Measurements from ENCODE around the gene OCSTAMP.

OCSTAMP gene

GRCh38 chr20:46550461-46550860, at the start of gene OCSTAMP:
TSS of gene OCSTAMP (minus strand) at chr20:46550654. CDS start at chr20:46550560, 94 bp downstream.
- DNase-seq = no peak

DNA sequence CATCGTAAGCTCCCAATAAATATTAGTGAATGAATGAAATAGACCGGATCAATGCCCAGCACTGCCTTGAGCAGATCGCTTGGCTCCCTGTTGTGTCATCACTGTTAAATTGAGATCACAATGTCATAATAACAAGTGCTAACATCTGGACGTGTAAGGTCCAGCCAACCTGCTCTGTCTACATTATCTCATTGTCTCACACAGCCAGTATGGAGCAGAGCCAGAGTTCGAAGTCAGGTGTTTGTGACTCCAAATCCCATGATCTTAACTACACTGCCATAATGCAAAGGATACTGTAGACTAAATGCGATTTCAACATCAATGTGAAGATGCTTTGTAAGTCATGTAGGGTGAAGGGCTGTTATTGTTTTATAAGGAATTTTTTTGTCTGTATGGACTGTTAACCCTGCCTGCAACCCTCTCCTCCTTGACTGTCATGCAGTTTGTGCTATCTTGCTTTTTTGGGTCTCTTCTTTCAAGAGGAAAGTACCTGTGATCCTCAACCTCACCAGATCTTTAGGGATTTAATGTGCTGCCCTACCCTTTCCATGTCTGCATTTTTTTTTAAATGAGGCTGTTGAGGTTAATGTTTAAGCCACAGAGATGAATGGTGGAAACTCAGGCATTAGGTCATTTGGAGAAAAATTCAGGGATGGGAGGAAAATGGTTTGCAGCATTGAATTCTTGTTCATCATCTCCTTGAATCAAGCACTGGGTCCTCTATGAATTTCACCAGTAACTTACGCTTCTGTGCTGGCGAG, 49.0 kb upstream of the OCSTAMP start:
- no peak for DNase-seq

DNA sequence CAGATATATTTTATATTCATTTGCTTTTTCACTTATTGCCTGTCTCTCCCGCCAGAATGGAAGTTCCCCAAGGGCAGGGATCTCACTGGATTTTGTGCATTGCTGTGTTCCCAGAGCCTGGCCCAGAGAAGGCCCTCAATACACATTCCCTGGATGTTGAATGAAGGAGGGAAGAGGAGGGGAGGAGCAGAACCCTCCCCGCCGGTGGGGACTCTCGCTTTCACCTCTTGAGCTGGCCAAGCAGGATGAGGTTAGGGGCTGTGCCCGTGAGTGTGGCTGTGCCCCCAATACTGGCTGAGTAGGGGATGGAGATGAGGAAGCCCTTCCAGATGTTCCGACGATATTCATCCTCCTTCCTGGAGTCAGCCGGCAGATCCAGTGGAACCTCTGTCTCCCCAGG, 45.5 kb upstream of the OCSTAMP start:
- DNase-seq = no peak

DNA sequence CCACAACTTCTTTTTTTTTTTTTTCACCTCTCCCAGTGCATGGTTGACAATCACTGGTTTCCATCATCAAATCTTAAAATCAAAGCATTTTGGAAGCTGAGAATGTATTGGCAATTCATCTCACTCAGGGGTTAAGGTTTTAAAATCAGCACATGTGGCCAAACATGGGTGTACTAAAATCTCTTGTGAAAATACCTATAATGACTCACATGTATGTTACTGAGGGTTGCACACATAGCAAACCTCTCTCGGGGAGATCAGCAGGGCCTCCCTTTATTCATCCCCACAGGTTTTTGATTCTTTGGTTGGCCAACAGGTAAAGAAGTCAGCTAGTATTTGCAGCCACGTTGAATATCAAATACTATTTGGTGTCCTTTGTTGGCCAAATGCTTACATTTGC, 44.3 kb upstream of the OCSTAMP start:
- DNase-seq = no peak

GRCh38 chr20:46592580-46593362, 42.3 kb upstream of the OCSTAMP start:
- no peak for DNase-seq

- no peak for DNase-seq
Observed at GRCh38 chr20:46590443-46590842, 40.0 kb upstream of the OCSTAMP start.

DNA sequence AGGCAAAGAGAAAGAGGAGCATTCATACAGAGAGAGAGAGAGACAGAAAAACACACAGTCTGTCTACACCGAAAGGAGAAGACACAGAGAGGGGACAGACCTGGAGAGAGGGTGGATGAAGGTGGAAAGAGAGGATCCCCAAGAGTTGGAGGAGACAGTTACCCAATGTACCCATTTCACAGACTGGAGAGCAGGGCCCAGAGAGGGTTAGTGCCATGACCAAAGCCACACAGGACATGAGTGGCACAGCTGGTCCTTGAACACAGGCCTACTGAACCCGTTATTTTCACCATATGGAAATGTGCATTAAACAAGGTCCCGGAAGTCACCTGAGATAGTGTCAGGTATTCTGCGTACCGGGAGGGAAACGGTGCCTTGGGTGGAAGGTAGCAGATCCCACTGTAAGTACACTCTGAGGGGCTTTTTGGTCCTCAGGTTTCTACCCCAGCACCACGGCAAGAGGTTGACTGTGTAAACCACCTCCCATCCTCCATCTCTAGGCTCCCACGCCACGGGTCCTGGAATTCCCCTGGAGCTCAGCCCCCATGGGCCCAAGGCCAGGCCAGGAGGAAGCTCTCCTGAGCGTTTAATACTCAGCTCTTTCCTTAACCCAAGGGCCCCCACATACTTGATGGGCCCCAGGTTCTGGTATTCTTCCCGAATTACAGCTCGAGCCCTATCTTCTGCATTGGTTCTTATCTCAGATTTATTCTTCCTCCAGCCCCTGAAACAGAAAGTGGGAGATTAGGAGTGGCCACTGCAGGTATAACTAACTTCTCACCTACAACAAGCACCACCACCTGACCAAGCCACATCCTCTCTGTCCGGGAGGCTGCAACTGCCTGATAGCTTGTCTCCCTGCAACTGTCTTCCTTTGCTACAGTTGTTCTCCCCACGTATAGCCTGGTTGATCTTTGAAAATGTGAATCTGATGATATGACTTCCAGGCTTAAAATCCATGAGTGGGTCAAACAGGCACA, 38.4 kb upstream of the OCSTAMP start:
- DNase-seq = no peak

DNA sequence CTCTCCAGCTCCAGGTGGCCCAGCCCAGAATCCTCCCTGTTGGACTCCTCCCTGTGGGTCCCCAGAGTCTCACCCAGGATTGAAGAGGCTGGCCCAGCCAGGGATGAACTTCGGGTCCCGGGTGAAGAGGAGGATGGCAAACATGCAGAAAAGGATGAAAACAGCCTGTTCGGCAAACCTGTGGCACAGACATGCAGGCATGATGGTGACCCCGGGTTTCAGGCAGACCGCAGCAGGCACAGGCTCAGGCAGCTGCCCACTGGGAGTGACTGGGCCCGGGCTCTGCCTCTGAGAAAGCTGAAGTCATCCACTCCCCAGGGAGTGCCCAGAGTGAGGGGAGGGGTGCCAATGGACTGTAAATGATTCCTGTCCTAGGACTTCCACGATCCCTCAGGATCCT, 37.5 kb upstream of the OCSTAMP start:
- no peak for DNase-seq

DNA sequence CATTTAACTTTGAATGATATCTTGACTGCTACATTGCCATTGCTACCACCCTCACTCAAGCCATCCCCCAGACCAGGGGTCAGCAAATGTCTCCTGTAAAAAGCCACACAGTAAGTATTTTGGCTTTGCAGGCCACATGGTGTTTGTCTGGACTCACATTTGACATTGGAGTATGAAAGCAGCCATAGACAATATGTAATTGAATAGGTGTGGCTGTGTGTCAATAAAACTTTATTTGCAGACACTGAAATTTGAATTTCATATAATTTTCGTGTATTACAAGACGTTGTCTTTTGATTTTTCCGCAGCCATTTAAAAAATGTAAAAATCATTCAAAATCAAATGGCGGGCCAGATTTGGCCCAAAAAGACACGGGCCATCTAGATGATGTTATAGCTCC, 36.3 kb upstream of the OCSTAMP start:
- DNase-seq = no peak

- DNase-seq = no peak
Observed at GRCh38 chr20:46584508-46584907, 34.1 kb upstream of the OCSTAMP start.

- DNase-seq = no peak
Observed at GRCh38 chr20:46583411-46584214, 33.2 kb upstream of the OCSTAMP start.

GRCh38 chr20:46582648-46583047, 32.2 kb upstream of the OCSTAMP start:
- no peak for DNase-seq

GRCh38 chr20:46581391-46581790, 30.9 kb upstream of the OCSTAMP start:
- no peak for DNase-seq

- no peak for DNase-seq
Observed at GRCh38 chr20:46580613-46581205, 30.3 kb upstream of the OCSTAMP start.

DNA sequence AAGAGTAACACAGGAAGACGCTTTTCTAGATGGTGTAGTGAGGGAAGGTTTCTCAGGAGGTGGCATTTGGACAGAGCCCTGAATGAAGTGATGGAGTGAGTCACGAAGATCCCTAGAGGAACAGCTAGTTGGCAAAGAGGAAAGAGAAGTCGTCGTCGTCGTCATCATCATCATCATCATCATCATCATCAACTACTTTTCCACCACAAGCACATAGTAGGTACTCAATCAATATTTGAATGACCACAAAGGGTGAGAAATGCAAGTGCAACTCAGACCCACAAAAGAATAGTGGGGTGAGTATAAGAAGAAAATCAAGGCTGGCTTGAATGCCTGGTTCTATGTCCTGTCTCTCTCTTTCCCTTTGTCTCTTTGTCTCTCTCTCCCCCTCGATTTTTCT, 28.3 kb upstream of the OCSTAMP start:
- no peak for DNase-seq

- no peak for DNase-seq
Observed at GRCh38 chr20:46576774-46577395, 26.4 kb upstream of the OCSTAMP start.

DNA sequence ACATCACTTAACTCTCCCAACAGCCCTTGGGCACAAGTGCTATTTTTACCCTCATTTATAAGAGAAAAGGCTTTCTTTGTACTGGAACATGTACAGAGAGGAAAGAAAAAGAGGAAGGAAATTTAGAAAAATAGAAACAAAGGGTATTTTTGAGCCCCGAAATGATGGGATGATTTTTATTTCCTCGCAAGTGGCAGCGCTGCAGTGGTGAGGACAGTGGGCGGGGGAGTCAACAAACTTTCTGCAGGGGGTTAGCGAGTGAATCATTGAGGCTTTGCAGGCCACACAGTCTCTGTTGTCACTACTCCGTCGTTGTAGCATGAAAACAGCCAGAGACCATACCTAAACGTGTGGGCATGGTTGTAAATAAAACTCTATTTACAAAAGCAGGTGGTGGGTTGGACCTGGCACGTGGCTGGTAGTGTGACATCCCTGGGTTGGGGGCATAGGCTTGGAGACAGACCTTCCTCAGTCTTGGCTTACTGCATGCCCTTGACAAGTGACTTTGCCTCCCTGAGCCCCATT, 25.5 kb upstream of the OCSTAMP start:
- DNase-seq = no peak

DNA sequence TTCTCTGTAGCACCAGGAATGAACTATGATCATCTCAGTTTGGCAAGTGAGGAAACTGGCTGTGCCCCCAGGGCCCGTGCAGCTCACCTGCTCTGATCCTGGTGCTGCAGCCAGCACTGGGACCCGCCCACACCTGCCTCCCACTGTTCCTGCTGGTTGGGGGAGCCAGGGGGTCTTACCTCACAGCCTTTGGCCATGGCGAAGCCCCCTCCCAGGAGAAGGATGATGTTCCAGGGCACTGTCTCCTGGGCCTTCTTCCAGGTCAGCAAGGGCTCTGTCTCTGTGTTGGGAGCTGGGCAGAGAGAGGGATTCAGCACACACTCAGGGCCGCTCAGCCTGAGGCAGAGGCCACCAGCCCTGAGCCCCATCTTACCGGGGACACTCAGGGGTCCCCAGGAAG, 24.9 kb upstream of the OCSTAMP start:
- DNase-seq = no peak

GRCh38 chr20:46573788-46574584, 23.5 kb upstream of the OCSTAMP start:
- DNase-seq = no peak

- no peak for DNase-seq
Observed at GRCh38 chr20:46573234-46573633, 22.8 kb upstream of the OCSTAMP start.
